Activated T-cell treated with anti-CD3 and anti-CD28 coated beads, Interleukin-2, amount 50 U/mL, for 72 hours (primary cell): Measurements from ENCODE around the gene TRAP1. TPM values are rescaled to one million over a fixed set of nuclear protein-coding genes. Genes with fewer than 3 reads are reported as not detected.

Source experiments
- ATAC-seq, 2 donors: fragments of 150-1000 bp; cut with Tn5 transposase; replicated peaks in 1 of 2; 2 replicates each; pipeline ENCODE4 v1.10.0; 2021; ENCODE audit warnings: moderate library complexity in 2 of 2, mild to moderate bottlenecking in 1 of 2
- DNase-seq, 2 donors: peaks; one replicate each; pipeline ENCODE4 v3.0.0; 2021 to 2022; ENCODE audit warnings: mixed read lengths in 1 of 2
- H3K27ac Mint-ChIP-seq: one replicate; pipeline ENCODE4 v1.8.0; 2022; ENCODE audit warnings: mild to moderate bottlenecking, moderate library complexity, mixed read lengths
- H3K27me3 Mint-ChIP-seq: one replicate; pipeline ENCODE4 v1.8.0; 2022; ENCODE audit warnings: low read depth, mixed read lengths
- H3K36me3 Mint-ChIP-seq, 2 donors: one replicate each; pipeline ENCODE4 v1.8.0; 2022; ENCODE audit warnings: mixed read lengths in 2 of 2, mild to moderate bottlenecking in 1 of 2; ENCODE audit not compliant: insufficient read depth in 2 of 2
- H3K4me1 Mint-ChIP-seq: one replicate; pipeline ENCODE4 v1.8.0; 2022; ENCODE audit warnings: low read depth, mixed read lengths
- H3K4me3 Mint-ChIP-seq, 2 donors: one replicate each; pipeline ENCODE4 v1.8.0; 2022; ENCODE audit warnings: mild to moderate bottlenecking in 2 of 2, mixed read lengths in 2 of 2, moderate library complexity in 2 of 2
- H3K9me3 Mint-ChIP-seq, 2 donors: one replicate each; pipeline ENCODE4 v1.8.0; 2022; ENCODE audit warnings: mixed read lengths in 2 of 2
- total RNA-seq, 2 donors: library from RNA; stranded (reverse); gene quantifications; one replicate each; pipeline ENCODE4 v1.2.3, GENCODE V29; 2022

Gene TRAP1
- total RNA-seq, 2 donors from 2014 or later: 181 to 189 TPM

- Mint-ChIP-seq H3K9me3 (no peaks in the 10 kb centered on the region), H3K4me1 (peaks cover 24% of the 10 kb centered on the region), H3K36me3 (peaks cover 0 to 17% of the 10 kb centered on the region in 2 donors), H3K27ac (no peak overlapping the region), H3K4me3 (no peak overlapping the region), H3K27me3 (no peaks in the 10 kb centered on the region)
- ATAC-seq (no peak), DNase-seq (no peak)
These were observed 62.3 kb downstream of the TRAP1 start for GRCh38 chr16:3655030-3655395.

GRCh38 chr16:3654249-3654991 lies 62.9 kb downstream of the TRAP1 start, which contains the start of gene DNASE1:
TSS of gene DNASE1 (plus strand) at chr16:3654691. CDS start at chr16:3655374, 683 bp downstream.
- no peaks in the 10 kb centered on the region for H3K27me3 Mint-ChIP-seq

GRCh38 chr16:3652373-3653195 lies 64.7 kb downstream of the TRAP1 start:
- H3K27me3 Mint-ChIP-seq: no peaks in the 10 kb centered on the region
- no peak for DNase-seq
- no peak overlapping the region for H3K27ac Mint-ChIP-seq
- H3K4me1 Mint-ChIP-seq: peaks cover 9% of the 10 kb centered on the region
- H3K36me3 Mint-ChIP-seq: peaks cover 0 to 7% of the 10 kb centered on the region in 2 donors
- no peak for ATAC-seq
- H3K4me3 Mint-ChIP-seq: no peak overlapping the region
- H3K9me3 Mint-ChIP-seq: no peaks in the 10 kb centered on the region

More at GRCh38 chr16:3654249-3654991, 62.9 kb downstream of the TRAP1 start, which contains the start of gene DNASE1:
- Mint-ChIP-seq H3K9me3 (no peaks in the 10 kb centered on the region), H3K4me1 (peaks cover 19% of the 10 kb centered on the region), H3K27ac (no peak within 1 kb of the TSS), H3K4me3 (no peak within 1 kb of the TSS), H3K36me3 (peaks cover 0 to 17% of the 10 kb centered on the region in 2 donors)
- ATAC-seq (peak; percentile 65 to 78), DNase-seq (peak; percentile 62 to 70)

GRCh38 chr16:3651461-3652372 lies 65.6 kb downstream of the TRAP1 start:
- no peaks in the 10 kb centered on the region for H3K4me1 Mint-ChIP-seq
- no peaks in the 10 kb centered on the region for H3K9me3 Mint-ChIP-seq
- H3K27me3 Mint-ChIP-seq: no peaks in the 10 kb centered on the region
- no peak overlapping the region for H3K4me3 Mint-ChIP-seq
- no peak for DNase-seq
- H3K36me3 Mint-ChIP-seq: peaks cover 0 to 1% of the 10 kb centered on the region in 2 donors
- no peak overlapping the region for H3K27ac Mint-ChIP-seq
- ATAC-seq: no peak

- no peak overlapping the region for H3K4me3 Mint-ChIP-seq
- H3K27ac Mint-ChIP-seq: no peak overlapping the region
- DNase-seq (no peak), ATAC-seq (no peak)
- H3K36me3 Mint-ChIP-seq: no peaks in the 10 kb centered on the region
- H3K9me3 Mint-ChIP-seq: no peaks in the 10 kb centered on the region
- no peaks in the 10 kb centered on the region for H3K27me3 Mint-ChIP-seq
- no peaks in the 10 kb centered on the region for H3K4me1 Mint-ChIP-seq
These were observed 66.6 kb downstream of the TRAP1 start for GRCh38 chr16:3650631-3651265.

- Mint-ChIP-seq H3K4me1 (no peaks in the 10 kb centered on the region), H3K27ac (no peak overlapping the region), H3K36me3 (no peaks in the 10 kb centered on the region), H3K9me3 (no peaks in the 10 kb centered on the region), H3K27me3 (no peaks in the 10 kb centered on the region), H3K4me3 (no peak overlapping the region)
- ATAC-seq: no peak
- DNase-seq: no peak
These were observed 70.9 kb downstream of the TRAP1 start for GRCh38 chr16:3646348-3646920.

GRCh38 chr16:3645504-3646347 lies 71.6 kb downstream of the TRAP1 start:
- ATAC-seq: no peak
- Mint-ChIP-seq H3K4me1 (no peaks in the 10 kb centered on the region), H3K27ac (no peak overlapping the region), H3K9me3 (no peaks in the 10 kb centered on the region), H3K27me3 (no peaks in the 10 kb centered on the region), H3K36me3 (no peaks in the 10 kb centered on the region), H3K4me3 (no peak overlapping the region)
- DNase-seq: no peak

GRCh38 chr16:3645108-3645503 lies 72.2 kb downstream of the TRAP1 start:
- ATAC-seq: no peak
- Mint-ChIP-seq H3K27me3 (no peaks in the 10 kb centered on the region), H3K27ac (no peak overlapping the region), H3K4me3 (no peak overlapping the region), H3K36me3 (no peaks in the 10 kb centered on the region), H3K4me1 (peaks cover 4% of the 10 kb centered on the region), H3K9me3 (no peaks in the 10 kb centered on the region)
- DNase-seq: no peak

GRCh38 chr16:3643095-3643730 lies 74.1 kb downstream of the TRAP1 start:
- no peak overlapping the region for H3K4me3 Mint-ChIP-seq
- H3K36me3 Mint-ChIP-seq: peaks cover 3% of the 10 kb centered on the region in 2 donors
- no peak for ATAC-seq
- no peak for DNase-seq
- H3K4me1 Mint-ChIP-seq: peaks cover 9% of the 10 kb centered on the region
- no peak overlapping the region for H3K27ac Mint-ChIP-seq
- H3K9me3 Mint-ChIP-seq: peaks cover 0 to 3% of the 10 kb centered on the region in 2 donors
- no peaks in the 10 kb centered on the region for H3K27me3 Mint-ChIP-seq

GRCh38 chr16:3642397-3643094 lies 74.8 kb downstream of the TRAP1 start:
- Mint-ChIP-seq H3K27me3 (no peaks in the 10 kb centered on the region), H3K36me3 (peaks cover 3% of the 10 kb centered on the region in 2 donors), H3K9me3 (peaks cover 0 to 3% of the 10 kb centered on the region in 2 donors), H3K27ac (no peak overlapping the region), H3K4me3 (no peak overlapping the region), H3K4me1 (peaks cover 14% of the 10 kb centered on the region)
- ATAC-seq (no peak), DNase-seq (no peak)
